ENCODE data around the gene SLC2A13. TPM values are rescaled to one million over a fixed set of nuclear protein-coding genes. Genes with fewer than 3 reads are reported as not detected.

The SLC2A13 gene
- total RNA-seq, 1 donor from 2014 or later, result 6.9 TPM

GRCh38 chr12:40044396-40044795 lies 61.5 kb downstream of the SLC2A13 start:
- no peak overlapping the region for H3K4me3 Mint-ChIP-seq (ENCODE audit: unreplicated experiment)

GRCh38 chr12:40039598-40039997 lies 66.3 kb downstream of the SLC2A13 start:
- Mint-ChIP-seq H3K4me3 (ENCODE audit: unreplicated experiment) (no peak overlapping the region), H3K36me3 (ENCODE audit: unreplicated experiment) (no peaks in the 10 kb centered on the region), H3K27me3 (ENCODE audit: unreplicated experiment) (no peaks in the 10 kb centered on the region), H3K27ac (ENCODE audit: unreplicated experiment) (no peak overlapping the region), H3K4me1 (ENCODE audit: unreplicated experiment) (peaks cover 3% of the 10 kb centered on the region), H3K9me3 (ENCODE audit: unreplicated experiment) (no peaks in the 10 kb centered on the region)
- no peak for TF ChIP-seq CTCF (IDR thresholded peaks at IDR 0.05)
- no peak for DNase-seq (ENCODE audit: extremely low spot score, unreplicated experiment)

More at GRCh38 chr12:40044396-40044795, 61.5 kb downstream of the SLC2A13 start:
- H3K4me1 Mint-ChIP-seq (ENCODE audit: unreplicated experiment), result no peaks in the 10 kb centered on the region
- H3K36me3 Mint-ChIP-seq (ENCODE audit: unreplicated experiment), result no peaks in the 10 kb centered on the region
- H3K9me3 Mint-ChIP-seq (ENCODE audit: unreplicated experiment), result no peaks in the 10 kb centered on the region
- no peak for DNase-seq (ENCODE audit: extremely low spot score, unreplicated experiment)
- H3K27me3 Mint-ChIP-seq (ENCODE audit: unreplicated experiment), result no peaks in the 10 kb centered on the region
- no peak overlapping the region for H3K27ac Mint-ChIP-seq (ENCODE audit: unreplicated experiment)
- TF ChIP-seq CTCF (IDR thresholded peaks at IDR 0.05), result no peak

GRCh38 chr12:40038619-40039018 lies 67.3 kb downstream of the SLC2A13 start:
- no peak for DNase-seq (ENCODE audit: extremely low spot score, unreplicated experiment)
- Mint-ChIP-seq H3K4me1 (ENCODE audit: unreplicated experiment) (peaks cover 7% of the 10 kb centered on the region), H3K36me3 (ENCODE audit: unreplicated experiment) (no peaks in the 10 kb centered on the region), H3K9me3 (ENCODE audit: unreplicated experiment) (no peaks in the 10 kb centered on the region), H3K27me3 (ENCODE audit: unreplicated experiment) (no peaks in the 10 kb centered on the region), H3K27ac (ENCODE audit: unreplicated experiment) (no peak overlapping the region), H3K4me3 (ENCODE audit: unreplicated experiment) (no peak overlapping the region)
- TF ChIP-seq CTCF (IDR thresholded peaks at IDR 0.05), result no peak

- Mint-ChIP-seq H3K27ac (ENCODE audit: unreplicated experiment) (no peak overlapping the region), H3K27me3 (ENCODE audit: unreplicated experiment) (no peaks in the 10 kb centered on the region), H3K9me3 (ENCODE audit: unreplicated experiment) (no peaks in the 10 kb centered on the region), H3K36me3 (ENCODE audit: unreplicated experiment) (no peaks in the 10 kb centered on the region), H3K4me3 (ENCODE audit: unreplicated experiment) (no peak overlapping the region), H3K4me1 (ENCODE audit: unreplicated experiment) (peaks cover 7% of the 10 kb centered on the region)
- no peak for DNase-seq (ENCODE audit: extremely low spot score, unreplicated experiment)
- no peak for TF ChIP-seq CTCF (IDR thresholded peaks at IDR 0.05)
Observed at GRCh38 chr12:40034712-40035111, 71.2 kb downstream of the SLC2A13 start.

GRCh38 chr12:40034156-40034555 lies 71.7 kb downstream of the SLC2A13 start:
- no peaks in the 10 kb centered on the region for H3K9me3 Mint-ChIP-seq (ENCODE audit: unreplicated experiment)
- H3K27me3 Mint-ChIP-seq (ENCODE audit: unreplicated experiment), result no peaks in the 10 kb centered on the region
- TF ChIP-seq CTCF (IDR thresholded peaks at IDR 0.05), result no peak
- no peak overlapping the region for H3K27ac Mint-ChIP-seq (ENCODE audit: unreplicated experiment)
- H3K36me3 Mint-ChIP-seq (ENCODE audit: unreplicated experiment), result no peaks in the 10 kb centered on the region
- H3K4me3 Mint-ChIP-seq (ENCODE audit: unreplicated experiment), result no peak overlapping the region
- DNase-seq (ENCODE audit: extremely low spot score, unreplicated experiment), result no peak
- H3K4me1 Mint-ChIP-seq (ENCODE audit: unreplicated experiment), result peaks cover 7% of the 10 kb centered on the region
